ENCODE measurements around the gene UBN1.

Gene UBN1

DNA sequence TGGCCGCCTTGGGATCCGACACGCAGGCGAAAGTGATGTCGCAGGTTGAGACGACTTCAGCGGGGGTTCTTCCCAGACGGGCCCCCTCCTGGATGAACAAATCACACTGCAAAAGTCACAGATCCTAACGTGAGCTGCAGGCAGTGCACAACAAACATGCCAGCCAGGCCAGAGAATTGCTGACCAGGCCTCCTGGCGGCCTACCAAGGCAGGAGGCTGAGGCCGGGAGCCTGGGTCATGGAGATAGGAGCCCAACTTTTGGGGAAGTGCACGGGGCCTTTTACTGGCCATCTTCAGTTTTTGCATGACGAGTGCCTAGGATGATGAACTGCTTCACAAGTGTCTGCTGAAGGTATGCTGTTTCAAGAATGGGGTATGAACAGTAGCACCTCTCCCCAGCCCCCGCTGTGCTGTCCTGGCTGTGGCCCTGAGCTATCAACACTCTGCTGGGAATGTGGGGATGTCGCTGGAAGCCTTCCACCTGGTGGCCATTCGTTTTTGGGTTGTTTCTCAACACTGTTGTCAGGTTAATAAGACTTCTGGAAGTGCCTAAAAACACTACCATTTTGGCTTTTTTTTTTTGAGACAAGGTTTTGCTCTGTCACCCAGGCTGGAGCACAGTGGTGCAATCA, 32.6 kb upstream of the UBN1 start:
- no peak for DNase-seq
- in situ Hi-C loops (cut with MboI; ENCODE audit: low pct_unique_long_range_greater_than_20kb, low sequenced_read_pairs), result no loop called here

DNA sequence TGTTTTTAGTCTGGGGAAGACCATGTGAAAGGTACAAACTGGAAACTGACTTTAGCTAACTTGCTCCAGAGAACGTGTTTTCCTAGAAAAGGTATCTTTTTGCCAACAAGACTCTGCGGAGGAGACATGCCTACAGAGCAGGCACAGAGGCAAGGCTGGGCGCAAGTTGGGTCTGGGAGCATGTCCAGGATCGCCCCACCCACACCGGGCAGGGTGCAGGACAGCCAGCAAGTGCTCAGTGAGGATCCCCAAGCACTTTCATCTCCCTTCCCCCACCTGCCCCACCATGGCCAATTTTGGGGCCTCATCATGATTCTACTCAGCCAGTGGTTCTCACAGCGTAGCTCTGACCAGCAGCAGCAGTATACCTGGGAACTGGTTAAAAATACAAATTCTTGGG, 26.6 kb upstream of the UBN1 start:
- no peak for DNase-seq
- in situ Hi-C loops (cut with MboI; ENCODE audit: low pct_unique_long_range_greater_than_20kb, low sequenced_read_pairs), result no loop called here

DNA sequence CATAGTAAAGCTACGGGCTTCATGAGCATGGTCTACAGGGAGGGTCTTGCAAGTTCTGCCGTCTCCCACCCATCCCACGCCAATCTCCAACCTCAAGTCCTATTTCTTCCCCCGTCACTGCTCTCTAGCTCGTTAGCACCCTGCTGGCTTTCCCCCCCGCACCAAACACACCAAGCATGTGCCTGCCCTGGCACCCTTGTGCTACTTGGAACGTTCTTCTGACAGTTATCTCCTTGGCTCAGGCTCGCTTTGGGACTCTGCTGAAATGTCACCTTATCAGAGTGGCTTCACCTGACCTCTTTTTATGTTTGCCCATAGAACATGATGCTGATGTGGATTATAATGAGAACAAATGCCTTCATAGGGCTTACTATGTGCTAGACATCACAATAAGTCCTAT, 22.1 kb upstream of the UBN1 start:
- DNase-seq, result no peak
- in situ Hi-C loops (cut with MboI; ENCODE audit: low pct_unique_long_range_greater_than_20kb, low sequenced_read_pairs), result no loop called here

DNA sequence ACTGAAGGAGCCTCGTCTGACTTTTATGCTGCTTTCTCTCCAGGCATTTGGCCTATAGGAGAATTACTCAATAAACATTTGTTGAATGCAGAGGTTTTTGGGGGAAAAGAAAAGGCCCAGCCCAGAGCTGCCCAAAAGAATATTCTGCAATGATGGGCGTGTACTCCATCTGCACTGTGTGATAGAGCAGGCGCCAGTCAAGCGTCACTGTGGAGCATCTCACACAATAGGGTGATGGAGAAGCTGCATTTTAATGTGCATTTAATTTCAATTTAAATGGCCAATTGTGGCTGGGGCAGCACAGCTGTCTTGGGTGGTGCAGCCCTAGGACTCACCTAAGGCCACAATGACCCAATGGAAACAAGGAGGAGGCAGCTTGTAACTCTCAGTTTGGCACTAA, 20.8 kb upstream of the UBN1 start:
- in situ Hi-C loops (cut with MboI; ENCODE audit: low pct_unique_long_range_greater_than_20kb, low sequenced_read_pairs), result no loop called here
- no peak for DNase-seq

DNA sequence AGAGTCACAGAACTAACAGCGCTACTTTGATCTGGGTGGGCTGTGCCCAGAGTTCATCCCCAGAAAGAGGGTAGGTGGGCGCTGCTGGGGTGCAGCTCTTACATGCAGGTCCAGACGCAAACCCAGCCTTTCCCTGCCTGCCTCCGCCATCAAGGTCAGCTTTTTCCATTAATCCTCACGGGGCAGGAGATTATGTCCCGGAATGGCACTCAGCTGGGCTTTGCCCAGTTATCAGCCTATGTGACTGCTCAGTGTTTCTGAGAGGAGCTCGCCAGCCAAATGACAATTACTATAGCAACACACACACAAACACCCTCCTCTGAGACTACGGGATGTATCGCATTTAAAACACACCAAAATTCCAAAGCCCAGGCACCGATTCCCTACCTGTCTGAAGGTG, 20.3 kb upstream of the UBN1 start:
- in situ Hi-C loops (cut with MboI; ENCODE audit: low pct_unique_long_range_greater_than_20kb, low sequenced_read_pairs), result no loop called here
- DNase-seq, result no peak

DNA sequence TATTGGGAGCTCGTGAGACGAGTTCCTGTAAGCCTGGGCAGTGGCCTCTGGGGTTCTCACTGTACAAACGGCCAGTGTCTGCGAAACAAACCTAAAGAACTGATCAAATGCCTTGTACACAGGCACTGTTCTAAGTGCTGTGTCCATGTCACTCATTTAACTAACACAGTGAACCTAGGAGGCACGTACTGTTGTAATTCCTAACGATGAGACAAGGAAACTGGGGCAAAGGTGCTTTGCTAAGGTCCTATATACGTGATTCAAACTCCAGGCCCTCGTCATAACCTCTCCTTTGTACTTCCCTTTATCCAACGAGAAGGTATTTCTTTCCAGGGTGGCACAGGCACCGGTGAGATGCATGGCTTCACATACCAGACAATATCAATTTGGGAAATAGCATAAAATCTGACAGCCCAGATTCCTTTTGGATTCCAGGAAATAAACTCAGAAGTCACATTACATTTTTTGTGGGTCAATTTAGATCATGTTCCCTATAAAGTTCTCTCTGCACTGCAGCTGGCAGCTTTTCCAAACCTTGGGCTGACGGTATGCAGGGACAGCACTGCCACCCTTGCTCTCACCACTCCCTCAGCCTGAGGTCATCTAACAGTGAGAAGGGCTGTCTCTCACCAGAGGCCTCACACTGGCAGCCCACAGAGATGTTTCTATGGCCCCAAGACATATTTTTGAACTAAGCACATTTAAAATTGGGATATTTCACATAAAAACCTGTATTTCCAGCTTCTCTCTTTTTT, 18.5 kb upstream of the UBN1 start:
- in situ Hi-C loops (cut with MboI; ENCODE audit: low pct_unique_long_range_greater_than_20kb, low sequenced_read_pairs), result no loop called here
- DNase-seq, result no peak

DNA sequence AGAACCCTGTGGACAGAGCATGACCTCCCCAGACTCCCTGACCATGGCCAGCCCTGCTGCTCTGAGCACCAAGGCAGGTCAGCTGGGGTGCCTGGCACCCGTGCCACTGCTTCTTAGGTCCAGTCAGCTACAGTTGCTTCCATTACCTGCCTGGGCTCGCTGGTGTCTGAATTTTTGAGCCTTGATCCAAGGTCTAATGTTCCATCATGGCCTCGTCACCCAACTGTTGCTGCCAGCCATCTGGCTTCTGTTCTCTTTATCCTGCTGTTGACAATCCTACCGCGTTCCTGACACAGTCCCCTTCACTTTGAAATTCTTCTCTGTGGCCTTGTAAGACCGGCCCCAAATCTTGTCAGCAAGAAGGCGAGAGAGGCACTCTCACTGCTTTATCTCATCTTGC, 16.9 kb upstream of the UBN1 start:
- DNase-seq, result no peak
- in situ Hi-C loops (cut with MboI; ENCODE audit: low pct_unique_long_range_greater_than_20kb, low sequenced_read_pairs), result no loop called here

DNA sequence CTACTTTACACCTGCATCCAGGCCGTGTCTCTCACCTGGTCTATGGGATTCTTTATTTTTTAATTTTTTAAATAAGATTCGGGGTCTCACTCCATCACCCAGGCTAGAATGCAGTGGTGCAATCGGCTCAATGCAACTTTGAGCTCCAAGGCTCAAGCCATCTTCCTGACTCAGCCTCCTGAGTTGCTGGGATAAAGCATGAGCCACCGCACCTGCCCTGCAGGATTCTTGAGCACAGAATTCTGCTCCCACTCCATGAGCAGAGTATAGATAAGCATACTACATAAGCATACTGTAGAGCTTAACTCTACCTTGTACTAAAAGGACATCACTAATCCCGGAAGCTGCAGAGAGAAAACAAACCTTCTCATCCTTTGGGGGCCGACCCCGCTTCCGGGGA, 15.7 kb upstream of the UBN1 start:
- no peak for DNase-seq
- in situ Hi-C loops (cut with MboI; ENCODE audit: low pct_unique_long_range_greater_than_20kb, low sequenced_read_pairs), result no loop called here

DNA sequence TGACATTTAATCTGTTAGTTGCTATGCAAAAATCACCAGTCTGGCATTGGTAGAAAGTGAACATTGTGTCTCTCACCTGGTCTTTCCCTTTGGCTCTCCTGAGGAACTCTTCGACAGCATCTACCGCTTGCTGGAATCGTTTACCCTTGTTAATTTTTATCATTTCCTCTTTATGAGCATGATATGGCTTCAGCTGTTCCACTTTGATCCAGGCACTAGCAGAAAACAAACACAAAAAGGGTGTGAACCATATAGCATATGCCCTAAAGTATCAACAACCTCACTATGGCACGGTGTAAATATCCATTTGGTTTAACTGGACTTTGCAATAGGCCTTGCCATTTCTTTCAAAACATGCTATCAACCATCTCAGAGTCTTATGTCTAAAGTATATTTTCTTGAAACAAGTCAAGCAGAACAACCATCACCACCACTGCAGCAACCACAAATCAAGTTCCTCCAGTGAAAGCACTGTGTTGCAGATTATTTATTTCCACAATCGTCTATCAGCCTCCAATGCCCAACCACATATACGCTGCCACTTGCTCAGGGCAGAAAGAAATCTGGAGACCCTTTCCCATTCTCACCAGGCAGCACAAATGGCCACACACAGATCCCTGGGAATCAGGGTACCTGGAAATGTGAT, 14.5 kb upstream of the UBN1 start:
- in situ Hi-C loops (cut with MboI; ENCODE audit: low pct_unique_long_range_greater_than_20kb, low sequenced_read_pairs), result no loop called here
- no peak for DNase-seq

DNA sequence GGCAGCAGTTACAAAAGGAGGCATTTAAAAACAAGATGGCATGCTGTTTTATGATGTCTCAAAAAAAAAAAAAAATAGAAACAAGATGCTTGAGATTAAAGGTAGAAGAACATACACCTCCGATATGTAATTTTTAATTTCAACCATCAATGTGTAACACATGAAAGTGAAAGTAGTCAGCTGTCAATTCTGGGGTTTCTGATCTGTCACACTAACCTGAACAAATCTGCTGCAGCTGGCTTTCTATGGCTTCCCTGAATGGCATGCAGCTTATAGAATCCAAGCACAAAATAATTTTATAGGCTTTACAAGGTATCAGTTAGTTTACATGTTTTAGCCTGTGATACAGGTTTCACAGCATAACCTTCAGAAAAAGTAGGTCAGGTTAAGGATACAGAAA, 13.7 kb upstream of the UBN1 start:
- DNase-seq, result no peak
- in situ Hi-C loops (cut with MboI; ENCODE audit: low pct_unique_long_range_greater_than_20kb, low sequenced_read_pairs), result no loop called here

DNA sequence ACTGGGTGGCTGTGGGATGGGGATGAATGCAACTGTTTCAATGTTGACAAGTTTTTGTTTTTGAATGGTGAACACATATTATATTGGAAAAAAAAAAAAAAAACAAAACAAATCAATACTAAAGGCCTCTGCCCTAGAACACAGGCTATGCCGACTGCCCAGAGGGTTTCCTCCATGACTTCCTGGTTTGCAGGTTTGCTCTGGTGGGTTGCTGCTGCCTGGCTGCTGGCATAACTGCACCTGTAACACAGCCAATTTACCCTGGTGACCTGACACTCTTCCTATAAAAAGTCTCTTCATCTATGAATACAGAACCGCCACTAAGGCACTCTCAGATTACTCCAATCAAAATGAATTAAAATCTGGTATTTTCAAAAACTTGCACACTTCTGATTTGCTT, 10.6 kb upstream of the UBN1 start:
- DNase-seq, result no peak
- in situ Hi-C loops (cut with MboI; ENCODE audit: low pct_unique_long_range_greater_than_20kb, low sequenced_read_pairs), result no loop called here

DNA sequence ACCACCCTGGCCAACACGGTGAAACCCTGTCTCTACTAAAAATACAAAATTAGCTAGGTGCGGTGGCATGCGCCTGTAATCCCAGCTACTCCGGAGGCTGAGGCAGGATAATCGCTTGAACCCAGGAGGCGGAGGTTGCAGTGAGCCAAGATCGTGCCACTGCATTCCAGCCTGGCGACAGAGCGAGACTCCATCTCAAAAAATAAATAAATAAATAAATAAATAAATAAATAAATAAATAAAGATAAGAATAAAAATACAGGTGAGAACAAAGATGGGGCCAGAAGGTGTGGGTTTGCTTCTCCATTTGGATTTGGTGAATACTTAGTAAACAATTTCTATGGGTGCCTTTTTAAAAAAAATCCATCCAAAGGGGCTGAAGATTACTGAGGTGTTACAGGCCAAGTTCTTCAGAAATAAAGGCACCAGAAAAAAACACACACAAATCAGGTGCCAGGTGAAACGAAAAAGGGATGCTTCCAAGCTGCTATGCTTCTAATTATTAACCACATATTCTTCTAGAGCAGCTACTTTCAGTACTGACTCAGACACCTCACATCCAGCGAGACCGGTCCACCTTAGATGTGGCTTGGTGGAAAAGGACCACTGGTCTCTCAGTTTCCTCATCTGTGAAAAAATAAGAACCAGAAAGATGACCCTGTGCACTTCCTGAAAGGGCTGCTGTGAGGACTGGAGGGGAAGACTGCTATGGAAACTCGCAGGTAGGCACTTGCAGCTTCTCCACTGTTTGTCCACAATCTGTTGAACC, 9.4 kb upstream of the UBN1 start:
- no peak for DNase-seq
- in situ Hi-C loops (cut with MboI; ENCODE audit: low pct_unique_long_range_greater_than_20kb, low sequenced_read_pairs), result no loop called here

DNA sequence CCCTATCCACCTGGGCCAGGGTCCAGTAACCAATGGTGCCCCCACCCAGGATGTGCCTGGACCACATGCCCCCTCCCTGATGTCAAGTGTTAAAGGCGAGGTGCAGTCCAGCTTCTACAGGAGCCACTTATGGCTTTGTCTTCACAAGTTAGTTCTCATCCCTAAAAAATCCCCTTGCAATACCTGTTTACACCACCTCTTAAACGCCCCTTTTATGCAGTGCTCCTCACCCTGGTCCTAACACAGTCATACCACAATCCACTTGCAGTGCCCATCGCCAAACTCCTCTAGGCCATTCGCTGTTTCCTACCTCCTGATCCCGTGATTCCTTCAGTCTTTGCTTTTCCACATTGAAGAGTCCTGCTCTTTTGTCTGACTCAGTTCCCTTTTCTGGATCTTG, 7.3 kb upstream of the UBN1 start:
- in situ Hi-C loops (cut with MboI; ENCODE audit: low pct_unique_long_range_greater_than_20kb, low sequenced_read_pairs), result no loop called here
- no peak for DNase-seq

DNA sequence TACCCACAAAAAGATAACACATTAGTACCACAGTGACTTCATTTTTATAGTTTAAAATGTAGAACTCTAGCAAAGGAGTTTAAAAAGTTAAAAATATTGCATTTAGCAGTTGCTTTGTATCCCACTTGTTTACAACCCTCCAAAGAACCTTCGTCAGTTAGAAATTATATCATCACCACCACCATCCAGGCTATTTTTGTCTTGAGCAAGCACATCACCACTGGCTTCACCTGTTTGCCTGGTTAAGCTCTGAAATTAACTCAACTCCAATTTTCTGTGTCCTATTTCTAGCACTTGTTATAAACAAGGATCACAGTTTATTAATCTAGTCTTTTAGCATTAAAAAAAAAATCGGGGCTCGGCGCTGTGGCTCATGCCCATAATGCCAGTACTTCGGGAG, 6.3 kb upstream of the UBN1 start:
- no peak for DNase-seq
- in situ Hi-C loops (cut with MboI; ENCODE audit: low pct_unique_long_range_greater_than_20kb, low sequenced_read_pairs), result no loop called here

DNA sequence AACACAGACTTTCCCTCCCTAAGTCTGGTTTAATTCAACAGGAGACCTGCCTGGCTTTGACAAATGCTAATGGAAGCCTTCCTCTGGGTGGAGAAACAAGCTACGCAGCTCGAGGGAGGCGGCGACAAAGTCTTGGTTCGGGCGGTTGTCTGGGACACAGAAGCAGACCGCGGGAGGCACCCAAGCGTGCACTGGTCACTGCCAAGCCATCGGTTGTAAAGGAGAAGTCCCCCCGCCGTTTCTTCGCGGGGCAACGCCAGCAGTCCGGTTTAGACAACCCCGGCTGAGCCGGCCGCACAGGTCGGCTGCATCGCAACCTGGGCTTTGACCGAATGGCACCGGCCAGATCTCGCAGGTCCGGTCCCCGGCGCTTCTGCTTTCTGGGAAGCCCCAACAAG, 779 bp upstream of the UBN1 start:
- in situ Hi-C loops (cut with MboI; ENCODE audit: low pct_unique_long_range_greater_than_20kb, low sequenced_read_pairs), result no loop called here
- DNase-seq, result peak; percentile 73

DNA sequence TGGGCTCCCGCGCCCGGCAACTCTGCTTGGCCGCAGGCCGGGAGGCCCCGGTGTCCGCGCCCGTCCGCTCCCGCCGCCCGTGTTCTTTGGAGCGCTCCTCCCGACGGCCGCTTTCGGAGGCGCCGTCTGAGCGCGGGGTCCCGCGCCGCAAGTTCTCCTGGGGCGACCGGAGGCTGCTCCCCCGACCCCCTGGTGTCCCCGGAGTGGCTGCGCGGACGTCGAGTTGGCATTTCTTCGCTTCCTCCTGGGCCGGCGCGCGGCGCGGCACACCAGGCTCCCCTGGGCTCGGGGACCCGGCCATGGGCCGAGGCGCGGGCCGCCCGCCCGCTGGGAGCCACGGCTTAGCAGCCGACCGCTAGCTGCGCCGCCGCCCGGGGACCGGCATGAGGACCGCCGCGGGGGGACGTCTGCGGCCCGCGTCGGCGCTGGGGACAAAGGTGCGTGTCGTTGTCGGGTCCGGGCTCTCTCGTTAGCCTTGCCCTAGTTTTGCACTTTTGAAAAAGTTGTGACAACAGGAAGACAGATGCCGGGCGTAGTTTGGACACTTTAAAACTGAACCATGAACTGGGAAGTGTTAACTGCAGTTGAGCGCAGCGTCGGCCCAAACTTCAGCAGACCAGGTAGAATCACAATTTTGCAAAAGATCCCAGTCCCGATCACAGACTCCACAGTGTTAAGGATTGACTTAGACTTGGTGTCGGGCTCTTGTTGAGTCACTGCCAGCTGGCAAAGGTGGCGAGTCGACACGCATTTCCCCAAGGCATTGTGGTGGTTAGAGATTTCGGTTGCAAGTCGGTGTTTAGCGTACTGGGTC, 700 bp downstream of the UBN1 start:
- DNase-seq, result peak; percentile 47
- in situ Hi-C loops (cut with MboI; ENCODE audit: low pct_unique_long_range_greater_than_20kb, low sequenced_read_pairs), result no loop called here

DNA sequence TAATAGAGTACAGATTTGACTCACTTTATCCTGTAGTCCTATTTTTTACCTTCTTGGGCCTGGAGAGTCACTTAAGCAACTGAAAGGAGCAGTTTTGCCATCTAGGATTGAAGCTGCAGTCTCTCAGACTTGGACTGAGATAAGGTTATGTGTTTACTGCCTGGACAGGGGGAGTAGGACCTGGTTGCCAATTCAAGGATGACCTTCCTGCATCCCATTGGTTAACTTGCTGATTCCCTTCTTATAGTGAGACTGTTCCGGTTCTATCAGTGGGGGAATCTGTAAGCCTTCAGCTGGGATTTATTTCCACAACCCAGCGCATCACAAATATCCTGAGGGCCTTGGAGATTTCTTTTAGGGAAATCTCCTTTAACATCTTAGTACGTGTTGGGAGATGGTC, 2.9 kb downstream of the UBN1 start:
- no peak for DNase-seq
- in situ Hi-C loops (cut with MboI; ENCODE audit: low pct_unique_long_range_greater_than_20kb, low sequenced_read_pairs), result no loop called here

DNA sequence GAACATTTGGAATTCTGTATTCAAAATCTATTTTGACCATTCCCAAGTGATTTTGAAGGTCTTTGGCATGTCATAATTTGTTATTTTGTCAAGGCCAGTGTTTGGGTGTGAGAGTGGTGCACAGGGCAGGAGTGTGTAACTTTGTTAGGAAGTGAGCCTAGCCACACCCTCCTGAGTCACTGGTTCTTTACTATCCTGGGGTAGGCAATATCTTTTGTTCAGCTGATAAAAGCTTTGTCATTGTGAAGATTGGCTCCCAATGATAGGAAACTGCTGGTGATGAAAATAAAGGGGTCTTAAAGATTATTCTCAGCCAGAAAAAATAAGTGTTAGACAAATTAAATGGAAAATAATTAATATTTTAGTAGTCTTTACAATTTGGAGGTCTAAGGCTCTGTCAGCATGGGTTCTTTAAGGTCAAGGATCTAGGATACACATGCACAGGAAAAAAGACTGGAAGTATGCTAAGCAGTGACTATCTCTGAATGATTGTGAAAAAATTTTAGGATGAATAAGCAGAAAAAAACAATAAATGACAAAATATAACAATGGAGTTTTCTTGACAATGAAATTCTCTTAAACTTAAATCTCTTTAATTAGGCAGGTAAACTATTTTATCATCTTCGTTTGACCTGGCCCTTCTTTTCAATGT, 5.1 kb downstream of the UBN1 start:
- in situ Hi-C loops (cut with MboI; ENCODE audit: low pct_unique_long_range_greater_than_20kb, low sequenced_read_pairs), result no loop called here
- no peak for DNase-seq

DNA sequence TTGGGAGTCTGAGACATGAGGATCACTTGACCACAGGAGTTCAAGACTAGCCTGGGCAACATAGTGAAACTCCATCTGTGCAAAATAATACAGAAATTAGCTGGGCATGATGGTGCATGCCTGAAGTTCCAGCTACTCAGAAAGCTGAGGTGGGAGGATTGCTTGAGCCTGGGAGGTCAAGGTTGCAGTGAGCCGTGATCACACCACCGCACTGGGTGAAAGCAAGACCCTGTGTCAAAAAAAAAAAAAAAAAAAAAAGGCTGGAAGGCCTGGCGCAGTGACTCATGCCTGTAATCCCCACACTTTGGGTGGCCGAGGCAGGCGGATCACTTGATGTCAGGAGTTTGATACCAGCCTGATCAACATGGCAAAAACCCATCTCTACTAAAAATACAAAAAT, 8.1 kb downstream of the UBN1 start:
- DNase-seq, result no peak
- in situ Hi-C loops (cut with MboI; ENCODE audit: low pct_unique_long_range_greater_than_20kb, low sequenced_read_pairs), result no loop called here
